NB4 (cell line): ENCODE measurements around the gene TAGAP.
A peak's percentile ranks its signal among the peaks of the same experiment; 100 is the strongest.

Experiments used
- DNase-seq: peaks from one replicate; pipeline ENCODE4 v3.0.0; 2010; ENCODE audit warnings: low read depth
- H3K4me3 ChIP-seq: one replicate; pipeline ENCODE4 v1.5.1; 2011; ENCODE audit warnings: mild to moderate bottlenecking, low read depth, low read length, moderate library complexity
- MYC ChIP-seq: IDR thresholded peaks from 2 replicates; pipeline ENCODE4 v1.6.1; 2011; ENCODE audit warnings: low read depth, low read length
- POLR2A ChIP-seq: IDR thresholded peaks from 2 replicates; pipeline ENCODE4 v1.6.1; 2011; ENCODE audit warnings: mild to moderate bottlenecking; ENCODE audit not compliant: insufficient read length; ENCODE audit errors: extremely low read depth
- TF ChIP-seq, protein P1 (sequence below): IDR thresholded peaks from one replicate; pipeline ENCODE4 v1.5.1; 2012; ENCODE audit warnings: low read depth, low read length
- TF ChIP-seq, protein P2 (sequence below): IDR thresholded peaks from 2 replicates; pipeline ENCODE4 v1.6.1; 2011; ENCODE audit warnings: low read depth, low read length

TAGAP gene

DNA sequence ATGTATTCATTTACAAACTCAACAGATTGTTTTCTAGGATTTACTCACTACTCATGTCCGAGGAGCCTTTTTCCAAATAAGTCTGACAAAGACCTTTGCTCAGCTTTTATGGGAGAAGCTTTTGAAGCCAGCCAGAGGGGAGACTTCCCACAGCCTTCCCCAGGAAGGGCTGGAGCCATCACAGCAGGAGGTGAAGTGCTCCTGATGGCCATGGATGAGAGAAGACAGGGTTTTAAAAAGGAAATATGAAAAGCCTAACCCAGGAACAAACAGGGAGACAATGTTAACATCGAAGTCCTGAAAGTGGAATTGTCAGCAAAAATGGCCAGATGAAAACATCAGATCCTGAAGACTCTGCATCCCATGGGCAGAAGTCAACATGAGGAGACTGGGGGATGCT lies 11.6 kb upstream of the TAGAP start:
- no peak for TF ChIP-seq MYC
- no peak for TF ChIP-seq POLR2A
- TF ChIP-seq, protein P1, sequence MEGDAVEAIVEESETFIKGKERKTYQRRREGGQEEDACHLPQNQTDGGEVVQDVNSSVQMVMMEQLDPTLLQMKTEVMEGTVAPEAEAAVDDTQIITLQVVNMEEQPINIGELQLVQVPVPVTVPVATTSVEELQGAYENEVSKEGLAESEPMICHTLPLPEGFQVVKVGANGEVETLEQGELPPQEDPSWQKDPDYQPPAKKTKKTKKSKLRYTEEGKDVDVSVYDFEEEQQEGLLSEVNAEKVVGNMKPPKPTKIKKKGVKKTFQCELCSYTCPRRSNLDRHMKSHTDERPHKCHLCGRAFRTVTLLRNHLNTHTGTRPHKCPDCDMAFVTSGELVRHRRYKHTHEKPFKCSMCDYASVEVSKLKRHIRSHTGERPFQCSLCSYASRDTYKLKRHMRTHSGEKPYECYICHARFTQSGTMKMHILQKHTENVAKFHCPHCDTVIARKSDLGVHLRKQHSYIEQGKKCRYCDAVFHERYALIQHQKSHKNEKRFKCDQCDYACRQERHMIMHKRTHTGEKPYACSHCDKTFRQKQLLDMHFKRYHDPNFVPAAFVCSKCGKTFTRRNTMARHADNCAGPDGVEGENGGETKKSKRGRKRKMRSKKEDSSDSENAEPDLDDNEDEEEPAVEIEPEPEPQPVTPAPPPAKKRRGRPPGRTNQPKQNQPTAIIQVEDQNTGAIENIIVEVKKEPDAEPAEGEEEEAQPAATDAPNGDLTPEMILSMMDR = no peak
- TF ChIP-seq, protein P2, sequence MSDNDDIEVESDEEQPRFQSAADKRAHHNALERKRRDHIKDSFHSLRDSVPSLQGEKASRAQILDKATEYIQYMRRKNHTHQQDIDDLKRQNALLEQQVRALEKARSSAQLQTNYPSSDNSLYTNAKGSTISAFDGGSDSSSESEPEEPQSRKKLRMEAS = no peak
- H3K4me3 ChIP-seq = no peak overlapping the region
- no peak for DNase-seq

DNA sequence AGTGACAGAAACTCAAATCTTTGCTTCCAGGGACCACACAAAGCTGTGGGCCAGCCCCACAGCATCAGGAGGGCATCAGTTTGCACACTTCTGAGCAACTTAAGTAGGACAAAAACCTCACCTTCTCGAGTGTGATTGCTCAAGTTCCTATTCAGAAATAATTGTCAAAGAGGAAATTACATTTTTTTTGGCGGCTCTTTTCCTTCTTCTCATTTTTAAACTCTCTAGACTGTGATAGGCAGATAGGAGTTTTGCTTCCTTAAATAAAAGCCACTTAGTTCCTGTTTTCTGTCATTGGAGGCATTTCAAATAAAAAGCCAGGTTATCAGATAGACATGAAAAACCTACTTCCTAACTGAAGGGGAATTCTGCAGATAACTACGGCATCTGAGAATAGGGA lies 11.2 kb upstream of the TAGAP start:
- TF ChIP-seq MYC = no peak
- TF ChIP-seq, protein P1 = no peak
- TF ChIP-seq, protein P2 = no peak
- no peak for TF ChIP-seq POLR2A
- H3K4me3 ChIP-seq = peak overlapping the region; percentile 9
- DNase-seq = peak; percentile 87

DNA sequence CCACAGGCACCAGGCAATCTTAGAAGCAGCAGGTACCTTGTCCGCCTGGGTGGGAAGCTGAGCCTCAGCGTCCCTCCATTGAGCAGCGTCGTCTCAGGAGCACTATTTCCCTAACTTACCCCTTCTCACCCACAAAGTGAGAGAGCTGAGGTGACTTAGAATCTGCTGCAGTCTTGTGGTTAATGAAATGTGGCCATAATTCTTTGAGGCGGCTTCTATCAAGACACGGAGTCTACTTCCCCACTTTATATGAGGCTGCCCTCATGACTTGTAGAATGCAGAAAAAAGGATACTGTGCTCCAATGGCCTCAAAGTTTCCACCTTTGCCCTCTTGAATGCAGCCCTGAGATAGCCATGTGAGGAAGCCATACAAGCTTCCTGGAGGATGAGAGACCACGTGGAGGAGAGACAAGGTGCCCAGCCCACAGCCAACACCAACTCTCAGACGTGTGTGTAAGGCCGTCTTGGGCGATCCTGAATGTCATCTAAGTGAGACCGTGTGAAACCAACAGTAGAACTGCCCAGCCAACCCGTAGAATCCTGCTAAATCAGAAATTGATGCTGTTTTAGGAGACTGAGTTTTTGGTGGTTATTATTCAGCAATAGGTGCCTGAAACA lies 9.1 kb upstream of the TAGAP start:
- peak; percentile 75 for DNase-seq
- TF ChIP-seq, protein P2 = no peak
- TF ChIP-seq, protein P1 = no peak
- TF ChIP-seq MYC (no peak), POLR2A (no peak)

DNA sequence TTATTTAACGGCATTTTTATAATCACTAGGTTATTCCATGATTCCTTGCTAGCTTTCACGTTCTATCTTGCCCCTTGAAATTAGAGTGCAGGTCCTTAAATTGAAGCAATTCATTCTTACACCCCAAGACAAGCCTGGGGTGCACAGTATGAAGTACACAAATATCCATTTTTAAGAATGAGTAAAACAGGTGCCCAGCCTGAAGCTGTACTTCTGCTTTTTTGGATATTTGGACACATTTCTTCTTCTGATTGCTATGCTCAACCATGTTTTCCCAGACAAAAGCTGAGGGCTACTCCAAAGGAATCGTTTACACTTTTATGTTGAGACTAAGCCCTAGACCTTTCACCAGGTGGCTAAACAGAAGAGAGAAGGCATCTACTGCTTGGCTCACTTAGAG lies 7.9 kb upstream of the TAGAP start:
- DNase-seq = peak; percentile 52
- TF ChIP-seq, protein P1 = no peak
- TF ChIP-seq POLR2A = no peak
- TF ChIP-seq MYC = no peak
- TF ChIP-seq, protein P2 = no peak
- no peak overlapping the region for H3K4me3 ChIP-seq

More for the DNA sequence above, 9.1 kb upstream of the TAGAP start:
- no peak overlapping the region for H3K4me3 ChIP-seq

DNA sequence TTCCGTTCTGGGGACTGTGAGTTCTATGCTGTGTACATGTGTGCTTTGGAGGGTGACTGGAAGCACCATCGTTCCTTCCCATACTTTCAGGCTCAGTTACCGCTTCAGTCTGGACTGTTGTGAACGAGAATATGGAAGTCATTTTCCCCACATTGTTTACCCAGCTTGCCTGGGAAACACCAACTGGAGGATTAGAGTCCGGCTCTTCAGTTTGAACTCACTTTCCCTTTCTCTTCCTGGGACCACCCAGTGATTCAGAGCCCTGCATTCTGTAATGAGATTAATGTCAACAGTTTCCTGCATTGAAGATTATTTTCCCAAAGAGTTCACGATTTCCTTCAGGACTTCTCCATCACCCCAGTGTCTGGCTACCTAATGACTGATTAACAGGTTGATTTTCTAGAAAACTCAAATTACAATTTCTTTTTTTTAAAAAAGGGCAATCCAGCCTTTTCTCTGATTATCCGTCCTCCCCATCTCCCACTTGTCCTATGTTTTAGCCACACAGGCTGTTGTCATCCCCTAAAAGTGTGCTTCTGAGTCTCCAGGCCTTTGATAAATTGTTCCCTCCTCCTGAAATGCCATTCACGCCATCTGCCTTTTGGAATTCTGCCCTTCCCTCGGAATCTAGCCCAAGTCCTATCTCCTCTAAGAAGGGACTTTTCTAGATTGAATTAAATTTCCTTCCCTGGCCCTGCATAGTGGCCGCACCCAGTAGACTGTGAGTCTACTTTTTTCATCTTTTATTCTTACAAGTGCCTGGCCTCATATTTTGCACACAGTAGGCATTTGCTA lies 3.3 kb upstream of the TAGAP start:
- TF ChIP-seq, protein P2 = no peak
- TF ChIP-seq, protein P1 = no peak
- no peak for TF ChIP-seq POLR2A
- no peak for TF ChIP-seq MYC
- no peak for DNase-seq
- no peak overlapping the region for H3K4me3 ChIP-seq
